HCT116 (cell line): Measurements from ENCODE around the gene FBXO11. TPM values are rescaled to one million over a fixed set of nuclear protein-coding genes. Genes with fewer than 3 reads are reported as not detected.

Source experiments
- ATAC-seq: fragments of 200-7000 bp; cut with Tn5 transposase; 2 replicates; pipeline ENCODE4 v1.9.1; 2020; ENCODE audit warnings: mild to moderate bottlenecking, moderate library complexity
- BruUV-seq: library from RNA; stranded (reverse); fragments of 400-500 nt; replicated peaks from 2 replicates; lab custom pipeline; 2021; lab: Mats Ljungman, UMichigan
- CTCF ChIA-PET: fragments of 300-600 bp; sonication (Branson Sonifier 250); formaldehyde crosslinking; loops from one replicate; lab custom pipeline; 2021; ENCODE audit warnings: antibody characterized with exemption; lab: Charles Lee
- POLR2A ChIA-PET: fragments of 300-600, 350-600 bp; sonication (Branson Sonifier 250); formaldehyde crosslinking; loops from one replicate; lab custom pipeline; 2021; ENCODE audit warnings: antibody characterized with exemption; lab: Charles Lee
- RAD21 ChIA-PET, 2 experiments: fragments of 300-600 bp; sonication (Branson Sonifier 250); formaldehyde crosslinking; loops; one replicate each; lab custom pipeline; 2023; ENCODE audit warnings: low total read pairs in 2 of 2; ENCODE audit not compliant: uncharacterized antibody in 2 of 2, unreplicated experiment in 2 of 2, low non-redundant PET in 1 of 2; lab: Charles Lee
- DNase-seq: peaks from one replicate; pipeline ENCODE4 v3.0.0-alpha.2; 2010; ENCODE audit warnings: low read depth, low spot score
- H2AFZ ChIP-seq: fragments of 200-600 bp; shearing (Covaris generic), sonication (generic); 2 replicates; pipeline ENCODE4 v1.6.1; 2017; ENCODE audit warnings: low read depth, mixed run types, mixed read lengths, antibody characterized with exemption, low read length; ENCODE audit not compliant: poor library complexity, severe bottlenecking
- H3K27ac ChIP-seq: 2 replicates; pipeline ENCODE4 v1.5.1; 2012; ENCODE audit warnings: low read depth, low read length
- H3K27me3 ChIP-seq: fragments of 200-600 bp; sonication (generic); 2 replicates; pipeline ENCODE4 v1.6.1; 2016; ENCODE audit warnings: mixed run types, low read length, mixed read lengths; ENCODE audit not compliant: insufficient read depth
- H3K36me3 ChIP-seq, 2 experiments: fragments of 200-500 bp in 1 of 2; fragments of 200-600 bp in 1 of 2; sonication (Bioruptor generic) in 1 of 2; sonication (generic) in 1 of 2; 2 replicates each; pipeline versions ENCODE4 v1.5.1 to v1.6.1; 2014 to 2016; ENCODE audit warnings: low read length in 2 of 2, inconsistent platforms in 1 of 2, mixed read lengths in 1 of 2, mixed run types in 1 of 2; ENCODE audit not compliant: insufficient read depth in 2 of 2, control insufficient read depth in 1 of 2
- H3K4me1 ChIP-seq, 2 experiments: fragments of 200-600 bp in 1 of 2; sonication (generic) in 1 of 2; 2 replicates each; pipeline versions ENCODE4 v1.5.1 to v1.6.1; 2012 to 2017; ENCODE audit warnings: low read length in 2 of 2, inconsistent platforms in 1 of 2, mild to moderate bottlenecking in 1 of 2, mixed read lengths in 1 of 2, mixed run types in 1 of 2, moderate library complexity in 1 of 2; ENCODE audit not compliant: insufficient read depth in 2 of 2, control insufficient read depth in 1 of 2
- H3K4me2 ChIP-seq: fragments of 200-600 bp; sonication (generic); 2 replicates; pipeline ENCODE4 v1.6.1; 2017; ENCODE audit warnings: mixed run types, low read length, mixed read lengths
- H3K4me3 ChIP-seq, 2 experiments: fragments of 200-600 bp in 1 of 2; sonication (generic) in 1 of 2; replicated peaks in 1 of 2; 2 replicates each; pipeline ENCODE4 v1.5.1; 2011 to 2016; ENCODE audit warnings: low read length in 2 of 2, control low read depth in 1 of 2, low read depth in 1 of 2, mild to moderate bottlenecking in 1 of 2, mixed read lengths in 1 of 2, mixed run types in 1 of 2
- H3K79me2 ChIP-seq: fragments of 200-600 bp; sonication (generic); 2 replicates; pipeline ENCODE4 v1.6.1; 2017; ENCODE audit warnings: mild to moderate bottlenecking, mixed run types, low read length, moderate library complexity, mixed read lengths; ENCODE audit not compliant: insufficient read depth
- H3K9ac ChIP-seq: fragments of 200-600 bp; sonication (generic); 2 replicates; pipeline ENCODE4 v1.6.1; 2016; ENCODE audit warnings: low read length, mixed read lengths
- H3K9me2 ChIP-seq: fragments of 200-600 bp; sonication (generic), shearing (Covaris generic); 2 replicates; pipeline ENCODE4 v1.6.1; 2017; ENCODE audit warnings: mixed run types, mild to moderate bottlenecking, moderate library complexity; ENCODE audit not compliant: insufficient read depth
- H3K9me3 ChIP-seq, 2 experiments: fragments of 200-500 bp in 1 of 2; fragments of 200-600 bp in 1 of 2; sonication (Bioruptor generic) in 1 of 2; sonication (generic) in 1 of 2; 2 replicates each; pipeline ENCODE4 v1.6.1; 2014 to 2017; ENCODE audit warnings: low read length in 2 of 2, mixed read lengths in 2 of 2, inconsistent platforms in 1 of 2, low read depth in 1 of 2, mild to moderate bottlenecking in 1 of 2, mixed run types in 1 of 2, moderate library complexity in 1 of 2; ENCODE audit not compliant: control insufficient read depth in 1 of 2, insufficient read depth in 1 of 2
- H4K20me1 ChIP-seq: fragments of 200-600 bp; sonication (generic), shearing (Covaris generic); 2 replicates; pipeline ENCODE4 v1.6.1; 2017; ENCODE audit warnings: mixed run types, mild to moderate bottlenecking, moderate library complexity; ENCODE audit not compliant: insufficient read depth
- ELF1 ChIP-seq: IDR thresholded peaks from 2 replicates; pipeline ENCODE4 v1.6.1; 2012; ENCODE audit warnings: low read depth, borderline replicate concordance
- EZH2phosphoT487 ChIP-seq: fragments of 200-600 bp; IDR thresholded peaks from 2 replicates; pipeline ENCODE4 v1.6.1; 2018; ENCODE audit warnings: antibody characterized with exemption, borderline replicate concordance
- FOSL1 ChIP-seq: IDR thresholded peaks from 2 replicates; pipeline ENCODE4 v1.6.1; 2012; ENCODE audit warnings: low read depth
- JUND ChIP-seq: IDR thresholded peaks from 2 replicates; pipeline ENCODE4 v1.6.1; 2012
- POLR2A ChIP-seq: IDR thresholded peaks from 2 replicates; pipeline ENCODE4 v1.7.0; 2011; ENCODE audit warnings: borderline replicate concordance; ENCODE audit not compliant: insufficient read depth, insufficient read length; ENCODE audit errors: extremely low read depth
- ZBTB33 ChIP-seq: IDR thresholded peaks from 2 replicates; pipeline ENCODE4 v1.6.1; 2011; ENCODE audit warnings: mild to moderate bottlenecking, low read length, moderate library complexity; ENCODE audit not compliant: insufficient replicate concordance; ENCODE audit errors: extremely low read depth
- ZFX ChIP-seq: fragments of 450-650 bp; IDR thresholded peaks from 2 replicates; pipeline ENCODE4 v1.6.1; 2017
- ZNF274 ChIP-seq: fragments of 200-500 bp; sonication (Bioruptor generic); IDR thresholded peaks from 2 replicates; pipeline ENCODE4 v1.6.1; 2014; ENCODE audit warnings: mild to moderate bottlenecking, low read depth, low read length, inconsistent platforms
- intact Hi-C: fragments of 100-400 bp; cut with micrococcal nuclease; formaldehyde crosslinking; loops from 2 replicates; pipeline ENCODE4 v1.10.0; 2022
- total RNA-seq: library from RNA; stranded (reverse); gene quantifications from one replicate; pipeline ENCODE4 v1.2.1, GENCODE V29; 2021; ENCODE audit not compliant: unreplicated experiment
- TF ChIP-seq, protein P1 (sequence below): IDR thresholded peaks from 2 replicates; pipeline ENCODE4 v1.6.1; 2012
- TF ChIP-seq, protein P2 (sequence below), 3 experiments: fragments of 200-600 bp in 1 of 3; sonication (generic) in 1 of 3; IDR thresholded peaks in 2 of 3; conservative IDR thresholded peaks in 1 of 3; 2 replicates each; pipeline ENCODE4 v1.5.1; 2012 to 2017; ENCODE audit warnings: low read depth in 2 of 3, low read length in 2 of 3, antibody characterized with exemption in 1 of 3, borderline replicate concordance in 1 of 3, control low read depth in 1 of 3, mild to moderate bottlenecking in 1 of 3, mixed read lengths in 1 of 3, mixed run types in 1 of 3, moderate library complexity in 1 of 3; ENCODE audit not compliant: insufficient read depth in 1 of 3
- TF ChIP-seq, protein P3 (sequence below): IDR thresholded peaks from 2 replicates; pipeline ENCODE4 v1.6.1; 2012

The FBXO11 gene
- total RNA-seq, 1 experiment from 2014 or later, result 60.2 TPM

GRCh38 chr2:47744074-47744473 is 162.2 kb downstream of the FBXO11 start:
- Histone ChIP-seq H3K9ac (no peak overlapping the region), H4K20me1 (no peaks in the 10 kb centered on the region), H3K4me3 (no peak overlapping the region), H2AFZ (no peak overlapping the region), H3K79me2 (no peaks in the 10 kb centered on the region), H3K27ac (no peak overlapping the region), H3K9me3 (no peaks in the 10 kb centered on the region), H3K27me3 (no peaks in the 10 kb centered on the region), H3K4me2 (no peak overlapping the region), H3K36me3 (no peaks in the 10 kb centered on the region), H3K9me2 (no peaks in the 10 kb centered on the region), H3K4me1 (no peaks in the 10 kb centered on the region)
- intact Hi-C loops, result no loop called here
- TF ChIP-seq, protein P1, sequence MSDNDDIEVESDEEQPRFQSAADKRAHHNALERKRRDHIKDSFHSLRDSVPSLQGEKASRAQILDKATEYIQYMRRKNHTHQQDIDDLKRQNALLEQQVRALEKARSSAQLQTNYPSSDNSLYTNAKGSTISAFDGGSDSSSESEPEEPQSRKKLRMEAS, result no peak
- TF ChIP-seq POLR2A, result no peak
- no peak for TF ChIP-seq EZH2phosphoT487
- no peak for TF ChIP-seq ELF1
- TF ChIP-seq ZBTB33, result no peak
- no peak for TF ChIP-seq ZNF274
- TF ChIP-seq ZFX, result no peak
- TF ChIP-seq, protein P2, sequence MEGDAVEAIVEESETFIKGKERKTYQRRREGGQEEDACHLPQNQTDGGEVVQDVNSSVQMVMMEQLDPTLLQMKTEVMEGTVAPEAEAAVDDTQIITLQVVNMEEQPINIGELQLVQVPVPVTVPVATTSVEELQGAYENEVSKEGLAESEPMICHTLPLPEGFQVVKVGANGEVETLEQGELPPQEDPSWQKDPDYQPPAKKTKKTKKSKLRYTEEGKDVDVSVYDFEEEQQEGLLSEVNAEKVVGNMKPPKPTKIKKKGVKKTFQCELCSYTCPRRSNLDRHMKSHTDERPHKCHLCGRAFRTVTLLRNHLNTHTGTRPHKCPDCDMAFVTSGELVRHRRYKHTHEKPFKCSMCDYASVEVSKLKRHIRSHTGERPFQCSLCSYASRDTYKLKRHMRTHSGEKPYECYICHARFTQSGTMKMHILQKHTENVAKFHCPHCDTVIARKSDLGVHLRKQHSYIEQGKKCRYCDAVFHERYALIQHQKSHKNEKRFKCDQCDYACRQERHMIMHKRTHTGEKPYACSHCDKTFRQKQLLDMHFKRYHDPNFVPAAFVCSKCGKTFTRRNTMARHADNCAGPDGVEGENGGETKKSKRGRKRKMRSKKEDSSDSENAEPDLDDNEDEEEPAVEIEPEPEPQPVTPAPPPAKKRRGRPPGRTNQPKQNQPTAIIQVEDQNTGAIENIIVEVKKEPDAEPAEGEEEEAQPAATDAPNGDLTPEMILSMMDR (IDR thresholded peaks at IDR 0.05 in 2 of 3, conservative IDR thresholded peaks at IDR 0.05 in 1 of 3; ENCODE audit: borderline replicate concordance in 1 of 3, insufficient read depth in 1 of 3, low read depth in 2 of 3, low read length in 2 of 3), result no peak
- no peak for TF ChIP-seq JUND
- no peak for TF ChIP-seq FOSL1
- TF ChIP-seq, protein P3, sequence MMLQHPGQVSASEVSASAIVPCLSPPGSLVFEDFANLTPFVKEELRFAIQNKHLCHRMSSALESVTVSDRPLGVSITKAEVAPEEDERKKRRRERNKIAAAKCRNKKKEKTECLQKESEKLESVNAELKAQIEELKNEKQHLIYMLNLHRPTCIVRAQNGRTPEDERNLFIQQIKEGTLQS, result no peak
- DNase-seq, result no peak
- ChIA-PET POLR2A (no interaction called here), RAD21 (no interaction called here), CTCF (interaction anchor here (1.0 to 1.4 kb wide), 2 partner anchors 9 to 24 kb away, joined by 3 to 4 read pairs; no protein-coding TSS in a partner anchor)
- no peak for ATAC-seq
- BruUV-seq, result no TSS peak
